ENCODE results near the gene PFKL.

GRCh38 chr21:44261675-44262295 is 38.1 kb upstream of the PFKL start, which contains the start of gene DNMT3L:
- TF ChIP-seq CTCF (IDR thresholded peaks at IDR 0.05) (no peak), EZH2phosphoT487 (IDR thresholded peaks at IDR 0.05) (no peak), EZH2 (IDR thresholded peaks at IDR 0.05) (no peak)

All from neural progenitor cell (in vitro differentiated cells).